ENCODE results near the gene ANKRD33.

Gene ANKRD33

GRCh38 chr12:51890133-51890464, 2.2 kb downstream of the ANKRD33 start:
- H3K27ac ChIP-seq, result no peak overlapping the region
- H3K27me3 ChIP-seq, result peaks cover 0 to 40% of the 10 kb centered on the region in 2 donors
- TF ChIP-seq CTCF (IDR thresholded peaks at IDR 0.05), result no peak
- DNase-seq, result peak in 1 of 2 donors; percentile 51
- peaks cover 0 to 12% (median 6%) of the 10 kb centered on the region in 4 donors for H3K4me1 ChIP-seq
- no peaks in the 10 kb centered on the region for H3K36me3 ChIP-seq
- H3K4me3 ChIP-seq, result no peak overlapping the region
- no peaks in the 10 kb centered on the region for H3K9me3 ChIP-seq
- intact Hi-C loops (cut with DNase I; ENCODE audit: low total_unique reads), result no loop called here

- Histone ChIP-seq H3K9me3 (no peaks in the 10 kb centered on the region), H3K4me3 (no peak overlapping the region), H3K27me3 (peaks cover 0 to 45% of the 10 kb centered on the region in 2 donors), H3K27ac (no peak overlapping the region), H3K36me3 (no peaks in the 10 kb centered on the region), H3K4me1 (peaks cover 0 to 11% (median 6%) of the 10 kb centered on the region in 4 donors)
- DNase-seq, result peak in 1 of 2 donors; percentile 55
- intact Hi-C loops (cut with DNase I; ENCODE audit: low total_unique reads), result no loop called here
- no peak for TF ChIP-seq CTCF (IDR thresholded peaks at IDR 0.05)
Measured at GRCh38 chr12:51890511-51891171, 2.7 kb downstream of the ANKRD33 start.

GRCh38 chr12:51891843-51892242, 3.9 kb downstream of the ANKRD33 start:
- Histone ChIP-seq H3K4me3 (no peak overlapping the region), H3K4me1 (no peaks in the 10 kb centered on the region), H3K27me3 (peaks cover 0 to 48% of the 10 kb centered on the region in 2 donors), H3K9me3 (no peaks in the 10 kb centered on the region), H3K27ac (no peak overlapping the region), H3K36me3 (no peaks in the 10 kb centered on the region)
- no peak for DNase-seq
- peak; percentile 19 to 31 for TF ChIP-seq CTCF (IDR thresholded peaks at IDR 0.05)
- intact Hi-C loops (cut with DNase I; ENCODE audit: low total_unique reads), result no loop called here

- DNase-seq, result peak in 1 of 2 donors; percentile 15
- intact Hi-C loops (cut with DNase I; ENCODE audit: low total_unique reads), result no loop called here
- Histone ChIP-seq H3K9me3 (no peaks in the 10 kb centered on the region), H3K36me3 (no peaks in the 10 kb centered on the region), H3K4me1 (no peaks in the 10 kb centered on the region), H3K27ac (no peak overlapping the region), H3K27me3 (peaks cover 0 to 42% of the 10 kb centered on the region in 2 donors), H3K4me3 (no peak overlapping the region)
- TF ChIP-seq CTCF (IDR thresholded peaks at IDR 0.05), result no peak
Measured at GRCh38 chr12:51893786-51894185, 5.9 kb downstream of the ANKRD33 start.

GRCh38 chr12:51895378-51896135, 7.7 kb downstream of the ANKRD33 start:
- intact Hi-C loops (cut with DNase I; ENCODE audit: low total_unique reads), result no loop called here
- peaks cover 0 to 31% of the 10 kb centered on the region in 2 donors for H3K27me3 ChIP-seq
- H3K4me1 ChIP-seq, result no peaks in the 10 kb centered on the region
- no peaks in the 10 kb centered on the region for H3K9me3 ChIP-seq
- H3K27ac ChIP-seq, result no peak overlapping the region
- H3K36me3 ChIP-seq, result no peaks in the 10 kb centered on the region
- H3K4me3 ChIP-seq, result no peak overlapping the region
- no peak for TF ChIP-seq CTCF (IDR thresholded peaks at IDR 0.05)
- DNase-seq, result peak; percentile 21 to 60

All from tibial artery (tissue), 4 donors.